GM18498 (cell line): ENCODE data around the gene MAU2.
"Not testable (repeated sequence)": the region's sequence is repeated elsewhere in the genome, so short reads cannot be mapped to it uniquely, and the experiment has no call there.

Experiments used
- ATAC-seq: cut with Tn5 transposase; IDR thresholded peaks from one replicate; pipeline ENCODE4 v1.9.1; 2021; ENCODE audit warnings: mild to moderate bottlenecking, moderate library complexity; ENCODE audit not compliant: unreplicated experiment

MAU2 gene

DNA sequence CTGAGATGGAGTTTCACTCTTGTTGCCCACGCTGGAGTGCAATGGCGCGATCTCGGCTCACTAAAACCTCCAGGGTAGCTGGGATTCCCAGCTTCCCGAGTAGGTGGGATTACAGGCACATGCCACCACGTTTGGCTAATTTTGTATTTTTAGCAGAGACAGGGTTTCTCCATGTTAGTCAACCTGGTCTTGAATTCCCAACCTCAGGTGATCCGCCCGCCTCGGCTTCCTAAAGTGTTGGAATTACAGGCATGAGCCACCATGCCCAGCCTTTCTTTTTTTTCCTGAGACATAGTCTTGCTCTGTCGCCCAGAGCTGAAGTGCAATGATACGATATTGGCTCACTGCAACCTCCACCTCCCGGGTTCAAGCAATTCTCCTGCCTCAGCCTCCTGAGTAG is 59.7 kb downstream of the MAU2 start:
- ATAC-seq = not testable (repeated sequence)

DNA sequence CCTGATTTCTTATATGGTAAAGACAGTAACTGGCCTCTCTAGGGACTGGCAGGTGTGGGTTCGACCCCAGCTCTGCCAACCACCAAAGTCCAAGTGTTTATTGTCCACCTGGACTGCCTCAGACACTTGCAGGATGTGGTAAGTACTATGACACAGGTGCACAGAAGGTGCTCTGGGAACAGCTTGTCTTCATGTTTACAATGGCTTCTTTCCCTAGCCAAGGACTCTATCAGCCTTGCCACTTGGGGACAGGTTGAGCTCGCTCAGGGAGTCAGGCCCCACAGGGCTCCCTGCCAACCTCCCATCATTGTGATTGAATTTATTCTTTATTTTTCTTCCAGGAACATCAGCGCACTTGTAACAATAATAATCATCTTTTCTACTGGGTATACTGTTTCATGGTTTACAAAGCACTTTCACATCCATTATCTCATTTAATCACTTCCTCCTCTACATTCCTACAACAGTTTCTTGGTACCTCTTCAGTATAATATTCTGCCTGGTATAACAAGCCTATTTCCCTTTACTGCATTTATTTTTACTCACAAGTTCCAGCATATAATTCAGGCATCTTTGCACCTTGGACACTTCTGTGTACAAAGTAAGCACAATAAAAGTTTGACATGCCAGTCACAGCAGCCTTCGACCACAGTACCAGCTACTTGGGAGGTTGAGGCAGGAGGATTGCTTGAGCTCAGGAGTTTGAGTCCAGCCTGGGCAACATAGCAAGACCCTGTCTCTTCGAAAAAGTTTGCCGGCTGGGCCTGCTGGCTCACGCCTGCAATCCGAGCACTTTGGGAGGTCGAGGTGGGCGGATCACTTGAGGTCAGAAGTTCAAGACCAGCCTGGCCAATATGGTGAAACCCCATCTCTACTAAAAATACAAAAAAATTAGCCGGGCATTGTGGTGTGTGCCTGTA is 60.6 kb downstream of the MAU2 start:
- ATAC-seq = no peak

DNA sequence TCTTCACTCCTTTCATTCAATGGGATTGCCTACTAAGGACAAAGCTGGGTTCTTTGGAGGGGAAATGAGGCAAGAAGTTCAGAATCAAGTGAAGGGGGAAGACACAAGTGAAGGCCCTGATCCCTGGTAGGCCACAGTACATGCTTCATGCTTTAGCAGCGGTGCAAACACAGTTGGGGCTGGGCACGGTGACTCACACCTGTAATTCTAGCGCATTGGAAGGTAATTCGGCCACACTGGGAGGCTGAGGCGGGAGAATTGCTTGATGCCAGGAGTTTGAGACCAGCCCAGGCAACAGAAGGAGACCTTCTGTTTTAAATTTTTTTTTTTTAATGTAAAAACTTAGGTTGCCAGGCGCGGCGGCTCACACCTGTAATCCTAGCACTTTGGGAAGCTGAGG is 61.5 kb downstream of the MAU2 start:
- no peak for ATAC-seq

DNA sequence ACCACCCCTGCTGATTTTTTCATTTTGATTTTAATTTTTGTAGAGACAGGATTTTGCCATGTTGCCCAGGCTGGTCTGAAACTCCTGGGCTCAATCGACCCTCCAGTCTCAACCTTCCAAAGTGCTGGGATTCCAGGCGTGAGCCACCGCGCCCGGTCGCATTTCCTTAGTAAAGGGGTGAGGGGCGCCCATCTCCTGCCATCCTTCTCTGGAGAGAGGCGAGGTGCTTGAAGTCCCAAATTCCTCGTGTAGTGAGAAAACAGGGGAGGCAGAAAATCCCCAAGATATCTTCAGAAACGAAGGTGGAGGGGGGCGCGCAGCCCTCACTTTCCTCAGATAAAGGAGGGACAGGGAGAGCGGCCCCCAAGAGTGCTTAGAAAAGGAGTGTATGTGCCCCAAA is 63.9 kb downstream of the MAU2 start:
- no peak for ATAC-seq

DNA sequence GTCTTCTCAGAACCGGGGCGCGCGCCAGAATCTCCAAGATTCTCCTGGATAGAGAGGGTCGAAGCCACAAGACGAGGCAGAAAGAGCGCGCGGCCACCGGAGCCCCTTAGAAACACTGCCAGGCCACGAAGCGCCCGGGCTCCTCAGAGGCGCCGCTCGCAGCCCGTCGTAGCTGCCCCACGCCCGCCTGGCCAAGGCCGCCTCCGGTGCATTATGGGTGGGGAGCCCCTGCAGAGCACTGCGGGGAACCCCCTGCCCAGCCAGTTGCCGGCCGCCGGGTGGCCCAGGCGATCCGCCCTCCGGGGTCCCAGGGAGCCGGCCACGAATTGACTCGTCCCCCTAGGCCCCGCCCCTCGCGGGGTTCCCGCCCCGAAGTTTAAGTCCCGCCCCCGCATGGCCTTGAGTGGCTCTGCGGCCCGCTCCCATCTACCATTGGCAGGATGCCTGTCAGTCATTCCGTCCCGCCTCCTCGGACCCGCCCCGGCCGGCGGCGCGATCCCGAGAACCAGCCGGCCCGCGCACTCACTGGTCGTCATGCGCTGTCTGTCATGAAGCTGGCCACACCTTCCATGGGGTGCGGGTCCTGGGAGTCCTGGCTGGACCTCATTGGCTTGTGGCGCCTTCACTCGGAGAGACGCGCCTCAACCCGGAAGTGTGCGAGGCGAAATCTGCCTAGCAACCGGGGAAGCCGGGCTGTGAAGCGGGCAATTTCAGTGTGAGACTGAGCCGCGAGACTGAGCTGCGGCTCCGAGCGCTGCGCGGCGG is 64.7 kb downstream of the MAU2 start:
- peak; percentile 92 for ATAC-seq

DNA sequence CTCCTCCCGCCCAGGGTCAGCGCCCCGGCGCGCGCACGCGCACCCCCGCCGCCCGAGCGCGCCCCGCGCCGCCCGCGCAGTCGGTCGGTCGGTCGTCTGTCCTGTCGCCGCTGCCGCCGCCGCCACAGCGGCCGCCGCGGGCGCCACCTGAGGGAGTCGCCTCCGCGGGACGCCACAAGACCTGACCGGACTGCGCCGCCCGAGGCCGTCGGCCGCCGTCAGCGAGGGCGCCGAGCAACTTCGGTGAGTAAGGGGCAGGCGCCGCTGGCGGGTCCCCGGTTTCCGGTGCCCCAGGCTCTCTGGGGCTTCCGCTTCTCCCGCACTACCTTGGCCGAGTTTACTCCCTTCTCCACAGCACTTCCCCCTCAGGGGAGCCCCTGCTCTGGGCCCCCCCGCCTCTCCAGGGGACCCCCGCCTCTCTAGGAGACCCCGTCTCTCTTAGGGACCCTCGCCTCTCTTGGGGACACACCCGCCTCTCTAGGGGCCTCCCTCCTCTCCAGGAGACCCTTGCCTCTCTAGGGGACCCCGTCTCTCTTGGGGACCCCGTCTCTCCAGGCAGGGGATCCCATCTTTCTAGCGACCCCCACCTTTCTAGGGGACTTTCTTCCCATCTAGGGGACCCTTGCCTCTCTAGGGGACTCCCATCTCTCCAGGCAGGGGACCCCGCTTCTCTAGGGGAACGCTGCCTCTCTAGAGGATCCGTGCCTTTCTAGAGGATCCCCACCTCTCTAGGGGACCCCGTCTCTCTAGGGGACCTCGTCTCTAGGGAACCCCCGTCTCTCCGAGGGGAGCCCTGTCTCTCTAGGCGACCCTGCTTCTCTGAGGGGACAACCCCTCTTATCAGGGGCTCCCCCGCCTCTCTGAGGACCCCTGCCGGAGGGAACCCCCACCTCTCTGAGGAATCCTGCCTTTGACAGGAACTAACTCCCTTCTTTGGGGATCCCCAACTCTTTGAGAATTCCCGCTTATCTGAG is 65.6 kb downstream of the MAU2 start:
- ATAC-seq = no peak

DNA sequence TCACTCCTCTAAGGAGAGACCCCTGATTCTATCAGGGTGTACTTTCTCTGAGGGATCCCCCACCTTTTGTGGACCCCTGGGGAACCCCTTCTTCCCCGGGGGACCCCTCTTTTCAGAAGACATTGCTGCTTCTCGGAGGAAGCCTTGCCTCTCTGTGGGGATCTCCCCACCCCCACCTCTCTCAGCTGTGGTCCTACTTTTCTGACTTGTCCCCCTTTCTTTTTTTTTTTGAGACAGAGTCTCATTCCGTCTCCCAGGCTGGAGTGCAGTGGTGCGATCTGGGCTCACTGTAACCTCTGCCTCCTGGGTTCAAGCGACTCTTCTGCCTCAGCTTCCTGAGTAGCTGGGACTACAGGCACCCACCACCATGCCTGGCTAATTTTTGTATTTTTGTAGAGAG is 66.5 kb downstream of the MAU2 start:
- ATAC-seq = no peak

DNA sequence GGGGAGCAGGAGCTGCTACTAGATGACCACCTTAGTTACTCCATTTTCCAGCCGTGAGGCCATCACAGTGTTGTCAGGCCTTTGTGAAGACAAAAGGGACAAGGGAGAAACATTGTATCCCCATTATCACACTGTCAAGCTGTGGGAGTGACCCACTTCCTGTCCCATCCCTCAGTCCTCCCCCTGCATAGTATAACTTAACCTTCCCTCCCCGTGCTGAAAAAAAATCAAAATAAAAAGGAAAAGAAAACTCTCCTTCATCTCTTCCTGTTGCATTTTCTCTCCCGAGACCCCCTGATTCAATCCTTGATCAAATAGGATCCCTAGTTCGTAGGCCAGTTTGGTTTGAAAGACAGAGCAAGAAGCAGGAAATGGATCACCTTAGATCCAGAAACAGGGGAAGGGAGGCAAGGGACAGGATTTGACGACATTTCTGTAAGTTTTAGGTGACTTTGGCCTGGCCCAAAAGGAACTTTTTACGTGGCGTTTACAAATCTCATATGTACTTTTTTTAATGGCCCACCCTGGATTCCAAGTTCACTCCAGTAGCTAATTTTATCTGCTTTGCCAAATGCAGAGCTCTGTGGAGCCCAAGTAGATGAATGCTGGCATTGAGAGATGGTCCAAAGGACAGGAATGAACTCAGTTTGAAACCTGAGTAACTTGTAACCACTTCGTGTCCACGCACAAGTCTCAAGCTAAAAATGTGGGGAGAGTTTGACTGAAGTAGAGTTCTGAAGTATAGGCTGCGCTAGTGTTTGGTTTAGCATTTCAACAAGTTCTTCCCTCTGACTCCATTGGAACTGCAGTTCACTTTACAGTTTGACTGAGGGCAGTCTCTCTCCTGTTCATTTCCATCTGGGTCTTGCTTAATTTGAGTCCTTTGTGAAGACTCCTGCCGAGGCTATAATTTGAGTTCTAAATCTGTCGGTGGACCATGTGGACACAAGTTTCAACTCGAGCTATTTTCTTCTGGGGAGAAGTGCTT is 68.2 kb downstream of the MAU2 start:
- no peak for ATAC-seq

DNA sequence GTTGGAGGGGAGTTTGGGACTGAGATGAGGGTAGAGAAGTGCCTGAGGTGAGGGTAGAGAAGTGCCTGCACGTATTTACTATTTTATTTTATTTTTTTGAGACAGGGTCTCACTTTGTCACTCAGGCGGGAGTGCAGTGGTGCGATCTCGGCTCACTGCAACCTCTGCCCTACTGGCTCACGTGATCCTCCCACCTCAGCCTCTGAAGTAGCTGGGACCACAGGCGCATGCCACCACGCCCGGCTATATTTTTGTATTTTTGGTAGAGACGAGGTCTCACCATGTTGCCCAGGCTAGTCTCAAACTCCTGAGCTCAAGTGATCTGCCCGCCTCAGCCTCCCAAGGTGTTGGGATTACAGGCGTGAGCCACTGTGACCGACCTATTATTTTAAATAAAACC is 69.1 kb downstream of the MAU2 start:
- ATAC-seq = not testable (repeated sequence)

DNA sequence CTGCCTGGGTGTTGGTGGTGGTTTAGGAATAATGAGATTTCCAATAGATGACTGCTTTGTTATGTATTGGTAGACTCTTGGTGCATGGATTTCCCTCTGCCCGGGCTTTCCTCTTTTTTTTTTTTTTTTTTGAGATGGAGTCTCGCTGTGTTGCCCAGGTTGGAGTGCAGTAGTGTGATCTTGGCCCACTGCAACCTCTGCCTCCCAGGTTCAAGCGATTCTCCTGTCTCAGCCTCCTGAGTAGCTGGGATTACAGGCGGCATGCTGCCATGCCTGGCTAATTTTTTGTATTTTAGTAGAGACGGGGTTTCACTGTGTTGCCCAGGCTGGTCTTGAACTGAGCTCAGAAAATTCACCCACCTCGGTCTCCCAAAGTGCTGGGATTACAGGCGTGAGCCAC is 73.7 kb downstream of the MAU2 start:
- not testable (repeated sequence) for ATAC-seq

DNA sequence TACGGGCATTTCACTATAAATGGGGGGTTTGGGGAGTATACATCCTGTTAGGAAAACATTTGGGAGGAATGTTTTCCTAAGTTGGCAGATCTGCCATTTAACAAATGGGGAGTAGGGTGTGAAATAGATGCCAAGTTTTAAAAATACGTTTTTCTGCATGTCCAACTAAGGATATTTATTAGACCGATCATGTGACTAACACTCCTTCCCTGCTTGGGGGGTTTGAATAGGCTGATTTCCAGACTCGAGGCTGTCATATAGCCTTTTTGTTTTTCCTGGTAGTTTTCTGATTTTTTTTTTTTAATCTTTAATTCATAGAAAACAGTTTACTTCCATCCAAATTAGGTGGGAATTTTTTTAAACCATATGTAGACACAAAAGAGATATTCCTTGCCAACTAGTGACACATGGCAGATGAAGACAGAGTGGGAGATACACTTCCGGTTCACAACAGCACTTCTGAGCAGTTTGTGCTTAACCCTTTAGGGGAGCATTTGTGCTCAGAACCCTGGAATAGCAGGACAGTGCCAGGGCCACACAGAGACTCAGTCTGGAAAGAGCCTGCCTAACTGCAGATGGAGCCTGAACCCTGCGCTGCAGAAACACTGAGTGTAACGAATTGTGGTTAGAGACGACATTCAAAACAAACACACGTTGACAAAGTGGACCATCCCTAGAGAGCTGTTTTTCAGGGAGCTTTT is 79.3 kb downstream of the MAU2 start:
- ATAC-seq = no peak

DNA sequence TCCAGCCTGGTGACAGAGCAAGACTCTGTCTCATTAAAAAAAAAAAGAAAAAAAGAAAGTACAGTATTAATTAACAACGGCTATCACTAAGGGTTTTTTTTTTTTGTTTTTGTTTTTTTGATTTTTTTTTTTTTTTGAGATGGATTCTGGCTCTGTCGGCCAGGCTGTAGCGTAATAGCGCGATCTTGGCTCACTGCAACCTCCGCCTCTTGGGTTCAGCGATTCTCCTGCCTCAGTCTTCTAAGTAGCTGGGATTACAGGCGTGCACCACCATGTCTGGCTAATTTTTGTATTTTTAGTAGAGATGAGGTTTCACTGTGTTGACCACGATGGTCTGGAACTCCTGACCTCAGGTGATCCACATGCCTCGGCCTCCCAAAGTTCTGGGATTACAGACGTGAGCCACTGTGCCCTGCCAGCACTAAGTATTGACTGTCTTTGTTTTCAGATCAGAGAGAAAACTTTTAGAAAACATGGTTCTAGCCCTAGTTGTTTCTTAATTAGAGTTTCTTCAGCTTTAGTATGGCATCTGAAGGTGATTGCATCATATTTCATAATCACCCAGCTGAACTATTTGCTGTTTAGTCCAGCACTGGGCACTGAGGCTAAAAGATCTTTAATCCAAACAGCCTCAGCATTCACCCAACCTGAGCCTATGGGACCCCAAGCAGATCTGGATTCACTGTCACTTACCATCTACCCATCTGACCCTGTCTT is 82.2 kb downstream of the MAU2 start:
- no peak for ATAC-seq

DNA sequence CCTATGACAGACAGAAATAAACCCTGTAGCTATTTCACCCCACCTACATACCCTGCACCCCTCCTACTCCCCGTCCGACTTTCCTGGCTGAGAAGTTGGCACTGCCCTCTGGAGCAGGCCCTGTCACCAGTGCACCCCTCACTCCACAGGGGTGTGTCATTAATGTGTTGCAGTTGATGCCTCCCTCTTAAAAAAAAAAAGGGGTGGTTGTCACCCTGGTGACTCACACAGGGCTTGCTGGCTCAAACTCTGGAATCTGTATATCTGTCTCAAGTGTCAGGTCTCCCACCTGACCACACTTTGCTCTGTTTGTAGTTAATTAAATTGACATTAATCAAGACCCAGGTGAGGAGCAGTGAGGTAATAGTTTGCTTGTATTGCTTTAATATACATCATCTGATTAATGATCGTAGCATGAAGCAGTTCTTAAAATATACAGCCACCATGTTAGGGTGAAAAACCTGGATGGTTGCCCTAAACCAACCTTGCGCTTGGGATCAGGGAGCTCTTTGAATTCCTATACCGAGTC is 82.8 kb downstream of the MAU2 start:
- ATAC-seq = no peak

DNA sequence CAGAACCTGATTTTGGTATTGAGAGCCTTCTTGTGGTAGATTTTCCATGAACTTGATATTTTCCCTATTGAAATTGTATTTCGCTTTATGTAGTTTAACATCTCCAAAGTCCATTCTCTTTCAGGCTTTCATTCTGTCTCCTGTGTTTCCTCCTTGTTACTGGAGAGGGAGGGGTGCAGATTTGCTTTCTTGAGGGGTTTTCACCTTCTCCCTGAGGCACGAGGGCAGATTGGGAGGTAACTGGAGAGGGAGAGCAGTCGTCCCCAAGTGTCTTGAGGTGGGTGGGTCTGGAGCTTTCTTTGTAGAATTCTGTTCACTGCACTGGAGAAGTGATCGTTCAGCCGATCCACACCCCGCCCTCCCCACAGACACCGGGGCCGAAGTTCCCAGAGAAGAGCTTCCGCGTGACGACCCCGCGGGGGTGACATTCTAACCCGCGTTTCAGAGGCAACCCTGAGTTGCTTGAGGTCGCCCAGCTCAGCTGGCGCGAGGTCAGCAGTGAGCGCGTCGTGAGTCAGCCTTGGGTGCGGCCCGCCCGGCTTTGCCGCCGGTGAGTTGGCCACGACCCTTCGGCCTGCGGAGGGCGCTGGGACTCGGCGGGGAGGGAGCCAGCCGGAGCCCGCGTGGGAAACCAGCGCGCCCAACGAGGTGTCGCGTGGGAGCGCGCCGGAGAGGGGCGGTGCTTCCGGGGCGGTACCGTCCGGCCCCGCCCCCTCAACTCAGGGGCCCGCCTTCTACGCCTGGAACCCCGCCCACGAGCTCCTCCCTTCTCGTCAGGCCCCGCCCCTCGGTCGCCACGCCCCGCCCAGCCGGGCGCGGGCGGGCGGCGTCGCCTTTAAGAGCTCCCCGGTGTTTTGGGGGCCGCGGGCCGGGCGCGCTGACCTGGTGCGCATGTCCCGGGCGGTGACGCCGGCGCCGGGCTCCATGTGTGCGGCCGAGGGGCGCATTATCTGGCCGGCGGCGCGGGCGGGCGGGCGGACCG is 84.5 kb downstream of the MAU2 start, which contains the start of gene GATAD2A:
Gene GATAD2A, plus strand, starts transcription at position 797 of the 982 bp plus-strand sequence. CDS start 59,671 bp downstream, outside the sequence.
- ATAC-seq = peak; percentile 74

DNA sequence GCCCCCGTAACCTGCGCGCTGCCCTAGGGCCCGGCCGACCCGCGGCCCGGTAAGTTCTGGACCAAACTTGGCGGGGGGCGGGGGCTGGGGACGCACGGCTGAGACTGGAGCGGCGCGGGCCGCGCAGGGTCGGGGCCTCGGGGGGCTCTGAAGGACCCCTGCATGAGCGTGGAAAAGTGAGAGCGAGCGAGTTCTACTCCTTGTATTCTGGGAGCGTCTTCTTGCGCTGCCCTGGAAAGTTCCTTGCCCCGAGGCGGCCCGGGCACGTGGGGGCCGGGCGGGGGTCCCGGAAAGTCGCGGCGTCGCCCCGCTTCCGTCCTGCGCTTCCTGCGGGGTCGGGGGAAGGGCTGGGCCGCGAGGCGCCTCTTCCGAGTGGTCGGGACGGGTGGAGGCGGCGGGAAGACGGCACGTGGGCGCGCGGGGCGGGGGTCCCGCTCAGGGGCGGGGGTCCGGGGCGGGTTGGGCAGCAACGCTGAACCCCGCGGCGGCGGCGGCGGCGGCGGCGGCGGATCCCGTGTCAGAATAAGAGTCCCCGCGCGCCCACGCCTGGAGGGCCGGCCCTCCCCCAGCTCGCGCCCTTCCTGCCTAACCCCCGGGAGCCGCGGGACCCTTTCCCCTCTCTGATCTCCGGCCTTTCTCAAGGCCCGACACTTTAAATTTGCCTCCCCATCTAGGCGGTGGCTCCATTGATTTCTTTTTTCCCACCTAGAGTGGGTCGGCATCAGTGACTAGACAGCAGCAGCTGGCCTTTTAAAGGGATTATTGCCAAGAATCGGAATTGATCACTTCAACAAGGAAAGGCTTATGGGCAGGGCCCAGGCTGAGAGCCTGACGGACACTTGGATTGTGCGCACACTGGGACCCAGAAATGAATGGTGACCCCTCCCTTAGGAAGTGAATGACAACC is 85.6 kb downstream of the MAU2 start:
- peak; percentile 33 for ATAC-seq
